Heart left ventricle (tissue), 16 donors: Measurements from ENCODE around the gene SLC35B4. TPM values are rescaled to one million over a fixed set of nuclear protein-coding genes. Genes with fewer than 3 reads are reported as not detected.

Experiments
- ATAC-seq, 4 donors: fragments of 200-7000 bp; cut with Tn5 transposase; one replicate each; pipeline ENCODE4 v1.9.1; 2020 to 2022; ENCODE audit warnings: moderate library complexity in 4 of 4, mild to moderate bottlenecking in 3 of 4, moderate number of reproducible peaks in 1 of 4
- DNase-seq, 5 donors: peaks; one replicate each; pipeline ENCODE4 v3.0.0-alpha.2; 2020
- H3K27ac ChIP-seq, 12 donors: fragments of 200-600 bp; sonication (generic) in 4 of 12; one replicate each; pipeline versions ENCODE4 v1.5.0 to v1.8.0; 2016 to 2022; ENCODE audit warnings: mild to moderate bottlenecking in 2 of 12
- H3K27me3 ChIP-seq, 9 donors: fragments of 200-600 bp; sonication (generic) in 2 of 9; one replicate each; pipeline versions ENCODE4 v1.5.1 to v1.8.0; 2016 to 2022; ENCODE audit warnings: mild to moderate bottlenecking in 3 of 9
- H3K36me3 ChIP-seq, 9 donors: fragments of 200-600 bp; sonication (generic) in 2 of 9; one replicate each; pipeline versions ENCODE4 v1.5.0 to v1.8.0; 2018 to 2022; ENCODE audit warnings: mild to moderate bottlenecking in 2 of 9
- H3K4me1 ChIP-seq, 12 donors: fragments of 200-600 bp; sonication (generic) in 4 of 12; one replicate each; pipeline versions ENCODE4 v1.5.0 to v1.8.0; 2016 to 2022; ENCODE audit warnings: mild to moderate bottlenecking in 3 of 12
- H3K4me3 ChIP-seq, 12 donors: fragments of 200-600 bp; sonication (generic) in 4 of 12; one replicate each; pipeline versions ENCODE4 v1.5.0 to v1.8.0; 2017 to 2022; ENCODE audit warnings: mild to moderate bottlenecking in 9 of 12, moderate library complexity in 4 of 12
- H3K9me3 ChIP-seq, 12 donors: fragments of 200-600 bp; sonication (generic) in 4 of 12; one replicate each; pipeline versions ENCODE4 v1.5.0 to v1.8.0; 2016 to 2022; ENCODE audit warnings: mild to moderate bottlenecking in 1 of 12
- CTCF ChIP-seq, 12 donors: fragments of 200-600 bp; sonication (generic) in 4 of 12; IDR thresholded peaks; one replicate each; pipeline versions ENCODE4 v1.5.0 to v1.8.0; 2018 to 2022; ENCODE audit warnings: antibody characterized with exemption in 12 of 12, mild to moderate bottlenecking in 5 of 12
- POLR2A ChIP-seq, 2 donors: fragments of 450-650 bp; IDR thresholded peaks; one replicate each; pipeline ENCODE4 v1.6.1; 2017; ENCODE audit warnings: antibody characterized with exemption in 2 of 2, mild to moderate bottlenecking in 2 of 2, moderate library complexity in 2 of 2
- WGBS, 4 donors: extraction: QIAGEN DNeasy Blood & Tissue Kit in 2 of 4; methylation state at CpG; one replicate each; pipeline versions ENCODE4 v1.1.5 to v1.1.7; 2013 to 2018; 5-methylcytosine and 5-hydroxymethylcytosine counted together
- intact Hi-C, 10 donors: fragments of 100-400 bp; cut with DNase I; formaldehyde crosslinking; loops; one replicate each; pipeline versions ENCODE4 v1.11.1 to v1.14.2; 2022
- polyA plus RNA-seq, 2 donors: library from polyadenylated mRNA; stranded (reverse); fragments of 200-250 nt; gene quantifications; one replicate each; pipeline ENCODE4 v1.2.3, GENCODE V29; 2013
- total RNA-seq, 9 donors: library from RNA; depleted of rRNA in 2 of 9; stranded (reverse); fragments of >200 nt in 2 of 9; fragmentation: NEBNext Ultra II Directional in 3 of 9; extraction: Animal tissue kit (Norgen Biotek cat#: 25700) in 3 of 9; gene quantifications; one replicate each; pipeline versions ENCODE4 v1.1.0 to v1.2.4, GENCODE V29; 2016 to 2023
- donor health status: ischemic (EF 13 %, LVEDD 7.1; RV severe dilation, severe dysfunction).
- donor health status: healthy with polysubstance abuse.
- donor health status: DM: no; HTN: yes; CAD: no.
- donor health status: DM: no; HTN: no; CAD: no.
- donor health status: ischemic (EF 25% LVEDD 6.9; RV normal size, moderate dysfunction).
- donor health status: ischemic (EF 25% LVEDD 5.7; RV mildly dilated, moderate dysfunction).
- donor health status: healthy.
- donor health status: DM: yes; HTN: yes; CAD: no.
- donor health status: ischemic (EF 35%, LVEDD 5.7; RV mildly dilated, moderate dysfunction).
- donor health status: nonischemic (EF 11% LVEDD 7.7; RV severe dilation, severe dysfunction).
- donor health status: DM: yes; HTN: yes; CAD: no.
- donor health status: PGD.
- donor health status: ischemic (EF 29% LVEDD 5.4; RV normal size, mild dysfunction).
- donor health status: nonischemic (EF 23%, LVEDD 6.1; RV moderate dilation, normal function).

Gene SLC35B4
- total and polyA plus RNA-seq, 11 donors, result 2.6 to 8.6 (median 5.4) TPM

- Histone ChIP-seq H3K27ac (no peak overlapping the region), H3K27me3 (peaks cover 0 to 4% (median 0%) of the 10 kb centered on the region in 9 donors), H3K9me3 (no peaks in the 10 kb centered on the region), H3K36me3 (no peaks in the 10 kb centered on the region), H3K4me3 (no peak overlapping the region), H3K4me1 (no peaks in the 10 kb centered on the region)
- ATAC-seq (no peak), DNase-seq (no peak)
- WGBS, 4 donors, result 80 to 91% (median 86%) methylated on average over 9 of the region's 9 CpGs
- TF ChIP-seq POLR2A (IDR thresholded peaks at IDR 0.05), result no peak
- no peak for TF ChIP-seq CTCF (IDR thresholded peaks at IDR 0.05)
- intact Hi-C loops, result no loop called here
These were observed 39.7 kb upstream of the SLC35B4 start for GRCh38 chr7:134356421-134356936.

DNA sequence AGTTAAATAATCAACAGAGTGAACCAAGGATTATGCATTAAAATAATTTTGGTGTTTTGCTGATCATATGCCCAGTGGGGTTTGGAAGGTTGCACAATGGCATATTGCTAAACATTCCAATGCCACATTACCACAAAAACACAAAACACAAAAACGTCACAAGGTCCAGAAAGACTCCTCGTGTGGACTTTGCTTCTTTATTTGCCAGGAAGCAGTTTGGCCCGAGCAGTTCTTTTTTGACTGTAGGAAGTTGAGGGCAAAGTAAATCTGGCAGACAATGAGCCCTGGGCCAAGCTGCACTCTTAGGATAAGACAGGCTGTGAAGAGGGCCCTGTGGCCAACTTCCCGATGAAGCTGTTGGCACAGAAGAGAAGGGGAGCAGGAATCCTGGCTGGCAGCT is 39.2 kb upstream of the SLC35B4 start:
- WGBS, 4 donors, result 22 to 38% (median 27%) methylated on average over 4 of the region's 4 CpGs
- Histone ChIP-seq H3K27me3 (no peaks in the 10 kb centered on the region), H3K27ac (no peak overlapping the region), H3K4me1 (no peaks in the 10 kb centered on the region), H3K4me3 (no peak overlapping the region), H3K36me3 (no peaks in the 10 kb centered on the region), H3K9me3 (no peaks in the 10 kb centered on the region)
- DNase-seq (peak in 4 of 5 donors; percentile 12 to 65 (median 46)), ATAC-seq (peak in 2 of 4 donors; percentile 57 to 78)
- intact Hi-C loops, result no loop called here
- TF ChIP-seq POLR2A (IDR thresholded peaks at IDR 0.05) (no peak), CTCF (IDR thresholded peaks at IDR 0.05) (no peak)

- intact Hi-C loops, result no loop called here
- ATAC-seq, result peak in 3 of 4 donors; percentile 11 to 40 (median 26)
- 57 to 63% (median 60%) methylated on average over 4 to 7 of the region's 7 CpGs for WGBS, 4 donors
These were observed 38.3 kb upstream of the SLC35B4 start for GRCh38 chr7:134355004-134355525.

DNA sequence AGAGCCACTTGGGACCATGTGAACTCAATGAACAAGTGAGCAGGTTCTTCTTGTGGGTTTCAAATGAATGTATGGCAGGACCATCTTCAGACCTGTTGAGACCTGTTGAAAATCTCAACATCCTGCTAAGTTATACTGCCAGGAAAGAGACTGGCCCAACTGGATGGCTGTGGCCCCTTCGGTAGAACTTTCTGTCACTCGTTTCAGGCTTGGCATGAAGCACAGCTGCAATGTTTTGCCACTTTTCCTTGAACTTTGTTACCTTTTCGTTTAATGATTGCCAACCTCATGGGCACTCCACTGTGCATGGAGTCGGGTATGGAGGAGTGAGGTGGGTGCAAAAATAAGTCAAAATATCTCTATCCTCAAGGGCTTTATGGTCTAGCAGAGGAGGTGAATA is 36.7 kb upstream of the SLC35B4 start:
- H3K9me3 ChIP-seq, result no peaks in the 10 kb centered on the region
- no peak for DNase-seq
- H3K36me3 ChIP-seq, result no peaks in the 10 kb centered on the region
- H3K4me3 ChIP-seq, result no peak overlapping the region
- intact Hi-C loops, result no loop called here
- WGBS, 4 donors, result 79 to 89% (median 82%) methylated on average over 4 of the region's 4 CpGs
- no peak for ATAC-seq
- TF ChIP-seq POLR2A (IDR thresholded peaks at IDR 0.05) (no peak), CTCF (IDR thresholded peaks at IDR 0.05) (no peak)
- no peaks in the 10 kb centered on the region for H3K27me3 ChIP-seq
- H3K4me1 ChIP-seq, result no peaks in the 10 kb centered on the region
- no peak overlapping the region for H3K27ac ChIP-seq

More at GRCh38 chr7:134355004-134355525, 38.3 kb upstream of the SLC35B4 start:
- Histone ChIP-seq H3K27me3 (no peaks in the 10 kb centered on the region), H3K27ac (no peak overlapping the region), H3K4me3 (no peak overlapping the region), H3K9me3 (no peaks in the 10 kb centered on the region), H3K36me3 (no peaks in the 10 kb centered on the region), H3K4me1 (no peaks in the 10 kb centered on the region)
- TF ChIP-seq CTCF (IDR thresholded peaks at IDR 0.05), result no peak
- no peak for TF ChIP-seq POLR2A (IDR thresholded peaks at IDR 0.05)
- DNase-seq, result no peak
